MM.1S (cell line): ENCODE data around the gene GTF2I.

Experiments used
- DNase-seq: peaks from one replicate; pipeline ENCODE4 v3.0.0-alpha.2; 2015
- H2AFZ ChIP-seq: fragments of 300-600 bp; sonication (generic); 2 replicates; pipeline ENCODE4 v1.6.0; 2016; ENCODE audit warnings: antibody characterized with exemption, low read length
- H3F3A ChIP-seq: fragments of 300-600 bp; sonication (generic); 2 replicates; pipeline ENCODE4 v1.6.1; 2016; ENCODE audit warnings: mild to moderate bottlenecking, antibody characterized with exemption, low read length, moderate library complexity, mixed read lengths; ENCODE audit not compliant: insufficient read depth
- H3K27ac ChIP-seq: fragments of 300-600 bp; sonication (generic); 2 replicates; pipeline ENCODE4 v1.5.1; 2016; ENCODE audit warnings: mild to moderate bottlenecking, low read length
- H3K27me3 ChIP-seq: fragments of 300-600 bp; sonication (generic); replicated peaks from 2 replicates; pipeline ENCODE4 v1.6.0; 2016; ENCODE audit warnings: low read length; ENCODE audit not compliant: insufficient read depth
- H3K36me3 ChIP-seq: fragments of 300-600 bp; sonication (generic); replicated peaks from 2 replicates; pipeline ENCODE4 v1.6.1; 2016; ENCODE audit warnings: mild to moderate bottlenecking, low read length, mixed read lengths; ENCODE audit not compliant: insufficient read depth
- H3K4me1 ChIP-seq: fragments of 300-600 bp; sonication (generic); 2 replicates; pipeline ENCODE4 v1.6.1; 2016; ENCODE audit warnings: low read length, mixed read lengths
- H3K4me2 ChIP-seq: fragments of 300-600 bp; sonication (generic); 2 replicates; pipeline ENCODE4 v1.6.0; 2016; ENCODE audit warnings: low read depth, low read length
- H3K4me3 ChIP-seq: fragments of 300-600 bp; sonication (generic); 2 replicates; pipeline ENCODE4 v1.5.1; 2016; ENCODE audit warnings: low read length, mixed read lengths
- H3K79me2 ChIP-seq: fragments of 300-600 bp; sonication (generic); 2 replicates; pipeline ENCODE4 v1.6.1; 2016; ENCODE audit warnings: mixed run types, low read length, mixed read lengths
- H3K9ac ChIP-seq: fragments of 300-600 bp; sonication (generic); 2 replicates; pipeline ENCODE4 v1.6.1; 2016; ENCODE audit warnings: low read length, mixed read lengths
- H3K9me2 ChIP-seq: fragments of 300-600 bp; sonication (generic); replicated peaks from 2 replicates; pipeline ENCODE4 v1.6.1; 2016; ENCODE audit warnings: mild to moderate bottlenecking, low read length, mixed read lengths; ENCODE audit not compliant: insufficient read depth
- H3K9me3 ChIP-seq: fragments of 300-600 bp; sonication (generic); replicated peaks from 2 replicates; pipeline ENCODE4 v1.6.1; 2016; ENCODE audit warnings: mild to moderate bottlenecking, low read length, mixed read lengths; ENCODE audit not compliant: insufficient read depth
- H4K20me1 ChIP-seq: fragments of 300-600 bp; sonication (generic); 2 replicates; pipeline ENCODE4 v1.6.1; 2016; ENCODE audit warnings: mild to moderate bottlenecking, low read length, moderate library complexity, mixed read lengths; ENCODE audit not compliant: insufficient read depth
- CTCF ChIP-seq: fragments of 300-600 bp; sonication (generic); IDR thresholded peaks from 2 replicates; pipeline ENCODE4 v1.5.1; 2016; ENCODE audit warnings: antibody characterized with exemption, low read length, mixed read lengths
- EZH2 ChIP-seq: fragments of 300-600 bp; sonication (generic); optimal IDR thresholded peaks from 2 replicates; pipeline ENCODE3; 2017; ENCODE audit warnings: low read depth, mild to moderate bottlenecking, antibody characterized with exemption, low read length, mixed read lengths
- EZH2phosphoT487 ChIP-seq: fragments of 300-600 bp; sonication (generic); IDR thresholded peaks from 2 replicates; pipeline ENCODE4 v1.6.1; 2018; ENCODE audit warnings: antibody characterized with exemption, low read length

Gene GTF2I

DNA sequence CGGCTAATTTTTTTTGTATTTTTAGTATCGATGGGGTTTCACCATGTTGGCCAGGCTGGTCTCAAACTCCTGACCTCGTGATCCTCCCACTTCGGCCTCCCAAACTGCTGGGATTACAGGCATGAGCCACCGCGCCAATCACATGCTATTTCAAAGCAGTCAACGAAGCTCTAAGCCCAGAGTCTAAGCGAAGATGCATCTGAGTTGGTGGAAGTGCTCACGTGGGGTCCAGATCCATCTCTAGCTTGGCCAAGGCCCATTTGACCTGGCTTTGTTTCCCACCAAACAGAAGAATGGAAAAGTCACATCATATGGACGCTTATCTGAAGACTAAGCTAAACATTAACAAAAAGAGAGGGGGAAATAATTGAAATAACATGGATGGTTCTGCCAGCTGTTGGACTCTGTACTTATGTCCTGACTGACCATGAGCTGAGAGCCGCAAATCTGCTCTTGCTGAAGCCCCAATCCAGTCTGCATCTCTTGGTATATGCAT is 3.8 kb upstream of the GTF2I start:
- H2AFZ ChIP-seq: no peak overlapping the region
- peaks cover 47% of the 10 kb centered on the region for H3F3A ChIP-seq
- H3K4me3 ChIP-seq: no peak overlapping the region
- TF ChIP-seq EZH2phosphoT487 (no peak), CTCF (no peak), EZH2 (no peak)
- no peak overlapping the region for H3K4me2 ChIP-seq
- no peak overlapping the region for H3K27ac ChIP-seq
- peaks cover 8% of the 10 kb centered on the region for H3K79me2 ChIP-seq
- no peak for DNase-seq
- no peak overlapping the region for H3K9ac ChIP-seq
- H4K20me1 ChIP-seq: no peaks in the 10 kb centered on the region
- no peaks in the 10 kb centered on the region; the same call in 1 of the 2 replicates for H3K27me3 ChIP-seq
- no peaks in the 10 kb centered on the region for H3K9me3 ChIP-seq
- peaks cover 25% of the 10 kb centered on the region for H3K4me1 ChIP-seq
- no peaks in the 10 kb centered on the region for H3K36me3 ChIP-seq
- no peaks in the 10 kb centered on the region for H3K9me2 ChIP-seq

DNA sequence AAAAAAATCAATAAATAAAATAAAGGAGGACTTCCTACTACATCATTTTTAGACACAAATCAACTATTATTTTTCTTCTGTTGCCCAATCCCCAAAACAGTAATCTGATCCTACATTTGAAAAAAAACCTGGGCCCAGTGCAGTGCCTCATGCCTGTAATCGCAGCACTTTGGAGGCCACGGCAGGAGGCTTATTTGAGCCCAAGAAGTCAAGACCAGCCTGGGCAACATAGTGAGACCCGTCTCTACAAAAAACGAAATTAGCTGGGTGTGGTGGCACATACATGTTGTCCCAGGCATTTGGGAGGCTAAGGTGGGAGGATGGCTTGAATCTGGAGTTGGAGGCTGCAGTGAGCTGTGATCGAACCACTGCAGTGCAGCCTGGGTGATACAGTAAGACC is 2.7 kb upstream of the GTF2I start:
- no peak overlapping the region for H2AFZ ChIP-seq
- peaks cover 47% of the 10 kb centered on the region for H3F3A ChIP-seq
- H3K9me3 ChIP-seq: no peaks in the 10 kb centered on the region
- no peak overlapping the region for H3K4me2 ChIP-seq
- H3K27ac ChIP-seq: no peak overlapping the region
- no peaks in the 10 kb centered on the region for H4K20me1 ChIP-seq
- H3K4me1 ChIP-seq: peaks cover 16% of the 10 kb centered on the region
- DNase-seq: no peak
- no peaks in the 10 kb centered on the region for H3K36me3 ChIP-seq
- no peak overlapping the region for H3K4me3 ChIP-seq
- no peak overlapping the region for H3K9ac ChIP-seq
- no peak for TF ChIP-seq EZH2
- no peak for TF ChIP-seq CTCF
- TF ChIP-seq EZH2phosphoT487: no peak
- no peaks in the 10 kb centered on the region; the same call in 1 of the 2 replicates for H3K27me3 ChIP-seq
- no peaks in the 10 kb centered on the region for H3K9me2 ChIP-seq
- peaks cover 19% of the 10 kb centered on the region for H3K79me2 ChIP-seq

- H3K4me2 ChIP-seq: no peak overlapping the region
- H3K9me3 ChIP-seq: no peaks in the 10 kb centered on the region
- no peaks in the 10 kb centered on the region; the same call in 1 of the 2 replicates for H3K27me3 ChIP-seq
- no peaks in the 10 kb centered on the region for H3K9me2 ChIP-seq
- no peaks in the 10 kb centered on the region for H4K20me1 ChIP-seq
- H3F3A ChIP-seq: peaks cover 48% of the 10 kb centered on the region
- DNase-seq: no peak
- no peak overlapping the region for H3K4me3 ChIP-seq
- no peaks in the 10 kb centered on the region for H3K36me3 ChIP-seq
- H3K79me2 ChIP-seq: peaks cover 24% of the 10 kb centered on the region
- no peak overlapping the region for H3K9ac ChIP-seq
- no peak overlapping the region for H2AFZ ChIP-seq
- H3K27ac ChIP-seq: no peak overlapping the region
- peaks cover 16% of the 10 kb centered on the region for H3K4me1 ChIP-seq
- no peak for TF ChIP-seq CTCF
- TF ChIP-seq EZH2: no peak
- no peak for TF ChIP-seq EZH2phosphoT487
These were observed 2.2 kb upstream of the GTF2I start for GRCh38 chr7:74655324-74655723.
